Hepatocyte (in vitro differentiated cells): ENCODE data around the gene MYO3B. TPM values are rescaled to one million over a fixed set of nuclear protein-coding genes. Genes with fewer than 3 reads are reported as not detected.

Experiments
- DNase-seq: peaks from one replicate; pipeline ENCODE4 v3.0.0-alpha.2; 2016; ENCODE audit warnings: low spot score
- H2AFZ ChIP-seq: fragments of 200-600 bp; sonication (generic); 2 replicates; pipeline ENCODE4 v1.6.0; 2016; ENCODE audit warnings: antibody characterized with exemption, mild to moderate bottlenecking
- H3K27ac ChIP-seq: fragments of 200-600 bp; sonication (generic); 2 replicates; pipeline ENCODE4 v1.5.1; 2016; ENCODE audit warnings: mild to moderate bottlenecking
- H3K27me3 ChIP-seq: fragments of 200-600 bp; sonication (generic); 2 replicates; pipeline ENCODE4 v1.6.1; 2016
- H3K36me3 ChIP-seq: fragments of 200-600 bp; sonication (generic); replicated peaks from 2 replicates; pipeline ENCODE4 v1.5.1; 2016; ENCODE audit warnings: low read depth; ENCODE audit not compliant: insufficient read depth
- H3K4me1 ChIP-seq: fragments of 200-600 bp; sonication (generic); 2 replicates; pipeline ENCODE4 v1.5.1; 2016; ENCODE audit warnings: mild to moderate bottlenecking, moderate library complexity; ENCODE audit not compliant: insufficient read depth
- H3K4me2 ChIP-seq: fragments of 200-600 bp; sonication (generic); 2 replicates; pipeline ENCODE4 v1.6.0; 2016
- H3K4me3 ChIP-seq: fragments of 200-600 bp; sonication (generic); 2 replicates; pipeline ENCODE4 v1.5.1; 2016; ENCODE audit warnings: mild to moderate bottlenecking
- H3K79me2 ChIP-seq: fragments of 200-600 bp; sonication (generic); 2 replicates; pipeline ENCODE4 v1.6.0; 2017; ENCODE audit warnings: mild to moderate bottlenecking
- H3K9me2 ChIP-seq: fragments of 200-600 bp; sonication (generic); replicated peaks from 2 replicates; pipeline ENCODE4 v1.6.0; 2017; ENCODE audit warnings: mild to moderate bottlenecking; ENCODE audit not compliant: insufficient read depth
- H3K9me3 ChIP-seq: fragments of 200-600 bp; sonication (generic); 2 replicates; pipeline ENCODE4 v1.5.1; 2016; ENCODE audit warnings: low read depth, mild to moderate bottlenecking
- H4K20me1 ChIP-seq: fragments of 200-600 bp; sonication (generic); 2 replicates; pipeline ENCODE4 v1.6.0; 2016; ENCODE audit warnings: mild to moderate bottlenecking; ENCODE audit not compliant: insufficient read depth, poor library complexity, severe bottlenecking
- EZH2 ChIP-seq: fragments of 200-600 bp; sonication (generic); IDR thresholded peaks from 2 replicates; pipeline ENCODE4 v1.6.1; 2016; ENCODE audit warnings: antibody characterized with exemption, mild to moderate bottlenecking, borderline replicate concordance
- EZH2phosphoT487 ChIP-seq: fragments of 200-600 bp; sonication (generic); IDR thresholded peaks from one replicate; pipeline ENCODE4 v1.6.1; 2018; ENCODE audit warnings: antibody characterized with exemption, mild to moderate bottlenecking, low read depth, moderate library complexity; ENCODE audit not compliant: unreplicated experiment, severe bottlenecking
- WGBS: methylation state at CpG from one replicate; pipeline ENCODE4 v1.1.6; 2016; ENCODE audit warnings: low lambda C conversion rate; ENCODE audit errors: missing lambda C conversion rate; 5-methylcytosine and 5-hydroxymethylcytosine counted together
- polyA plus RNA-seq: library from polyadenylated mRNA; unstranded; fragments of >200 nt; fragmentation: Nextera tagmentation; extraction: Ambion mirVana; gene quantifications from 2 replicates; pipeline ENCODE4 v1.2.1, GENCODE V29; 2016
- total RNA-seq: library from RNA; depleted of rRNA; stranded (reverse); fragments of >200 nt; gene quantifications from 2 replicates; pipeline ENCODE4 v1.2.3, GENCODE V29; 2014
- TF ChIP-seq, protein P1 (sequence below): fragments of 200-600 bp; sonication (generic); IDR thresholded peaks from 2 replicates; pipeline ENCODE4 v1.5.1; 2016; ENCODE audit warnings: antibody characterized with exemption, mild to moderate bottlenecking; ENCODE audit not compliant: poor library complexity

MYO3B gene
- total and polyA plus RNA-seq, 2 experiments from 2014 or later, result 0.63 to 1.1 TPM

DNA sequence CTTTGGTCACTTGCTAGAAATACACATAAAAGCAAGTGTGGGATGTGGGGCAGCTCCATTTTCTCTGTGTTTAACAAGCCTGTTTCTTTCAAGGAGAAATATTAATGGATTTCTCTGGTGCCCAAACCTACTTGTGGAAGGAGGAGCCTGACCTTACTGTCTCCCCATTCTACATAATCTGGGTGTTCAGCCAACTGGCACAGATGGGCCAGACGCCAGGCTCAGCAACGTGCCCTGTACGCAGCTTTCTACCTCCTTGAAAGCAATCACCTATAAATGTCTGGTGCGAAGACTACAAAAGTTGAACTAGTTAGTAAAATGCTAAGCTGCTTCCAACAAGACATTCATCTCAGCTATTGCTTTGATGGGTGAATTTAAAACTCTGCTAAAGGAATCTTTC is 33.2 kb upstream of the MYO3B start:
- Histone ChIP-seq H3K27ac (no peak overlapping the region), H3K4me3 (no peak overlapping the region), H2AFZ (no peak overlapping the region), H3K4me2 (no peak overlapping the region), H3K4me1 (no peaks in the 10 kb centered on the region), H3K27me3 (no peaks in the 10 kb centered on the region), H3K36me3 (no peaks in the 10 kb centered on the region), H3K79me2 (no peaks in the 10 kb centered on the region), H4K20me1 (no peaks in the 10 kb centered on the region), H3K9me2 (no peaks in the 10 kb centered on the region), H3K9me3 (no peaks in the 10 kb centered on the region)
- WGBS, result 71% methylated on average over 4 of the region's 4 CpGs
- no peak for DNase-seq
- TF ChIP-seq, protein P1, sequence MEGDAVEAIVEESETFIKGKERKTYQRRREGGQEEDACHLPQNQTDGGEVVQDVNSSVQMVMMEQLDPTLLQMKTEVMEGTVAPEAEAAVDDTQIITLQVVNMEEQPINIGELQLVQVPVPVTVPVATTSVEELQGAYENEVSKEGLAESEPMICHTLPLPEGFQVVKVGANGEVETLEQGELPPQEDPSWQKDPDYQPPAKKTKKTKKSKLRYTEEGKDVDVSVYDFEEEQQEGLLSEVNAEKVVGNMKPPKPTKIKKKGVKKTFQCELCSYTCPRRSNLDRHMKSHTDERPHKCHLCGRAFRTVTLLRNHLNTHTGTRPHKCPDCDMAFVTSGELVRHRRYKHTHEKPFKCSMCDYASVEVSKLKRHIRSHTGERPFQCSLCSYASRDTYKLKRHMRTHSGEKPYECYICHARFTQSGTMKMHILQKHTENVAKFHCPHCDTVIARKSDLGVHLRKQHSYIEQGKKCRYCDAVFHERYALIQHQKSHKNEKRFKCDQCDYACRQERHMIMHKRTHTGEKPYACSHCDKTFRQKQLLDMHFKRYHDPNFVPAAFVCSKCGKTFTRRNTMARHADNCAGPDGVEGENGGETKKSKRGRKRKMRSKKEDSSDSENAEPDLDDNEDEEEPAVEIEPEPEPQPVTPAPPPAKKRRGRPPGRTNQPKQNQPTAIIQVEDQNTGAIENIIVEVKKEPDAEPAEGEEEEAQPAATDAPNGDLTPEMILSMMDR, result no peak
- TF ChIP-seq EZH2phosphoT487 (no peak), EZH2 (no peak)

- no peak for DNase-seq
- no peaks in the 10 kb centered on the region for H3K4me1 ChIP-seq
- H3K9me2 ChIP-seq, result no peaks in the 10 kb centered on the region
- no peaks in the 10 kb centered on the region for H3K79me2 ChIP-seq
- no peak overlapping the region for H3K4me3 ChIP-seq
- no peaks in the 10 kb centered on the region for H3K36me3 ChIP-seq
- TF ChIP-seq EZH2phosphoT487 (no peak), EZH2 (no peak)
- TF ChIP-seq, protein P1, result no peak
- H3K27ac ChIP-seq, result no peak overlapping the region
- WGBS, result 88% methylated on average over 1 of the region's 1 CpG
- no peaks in the 10 kb centered on the region for H3K27me3 ChIP-seq
- H3K9me3 ChIP-seq, result no peaks in the 10 kb centered on the region
- H3K4me2 ChIP-seq, result no peak overlapping the region
- H4K20me1 ChIP-seq, result no peaks in the 10 kb centered on the region
- no peak overlapping the region for H2AFZ ChIP-seq
These were observed 32.8 kb upstream of the MYO3B start for GRCh38 chr2:170145191-170145590.

- no peaks in the 10 kb centered on the region for H3K9me3 ChIP-seq
- H3K36me3 ChIP-seq, result no peaks in the 10 kb centered on the region
- no peaks in the 10 kb centered on the region for H4K20me1 ChIP-seq
- H3K79me2 ChIP-seq, result no peaks in the 10 kb centered on the region
- no peak overlapping the region for H3K4me3 ChIP-seq
- H3K27me3 ChIP-seq, result no peaks in the 10 kb centered on the region
- no peak for DNase-seq
- no peaks in the 10 kb centered on the region for H3K9me2 ChIP-seq
- 76% methylated on average over 7 of the region's 7 CpGs for WGBS
- TF ChIP-seq EZH2phosphoT487 (no peak), EZH2 (no peak)
- TF ChIP-seq, protein P1, result no peak
- H3K4me2 ChIP-seq, result no peak overlapping the region
- no peak overlapping the region for H2AFZ ChIP-seq
- no peak overlapping the region for H3K27ac ChIP-seq
- no peaks in the 10 kb centered on the region for H3K4me1 ChIP-seq
These were observed 32.1 kb upstream of the MYO3B start for GRCh38 chr2:170145675-170146432.

- no peaks in the 10 kb centered on the region for H3K79me2 ChIP-seq
- no peaks in the 10 kb centered on the region for H3K4me1 ChIP-seq
- no peak overlapping the region for H3K4me3 ChIP-seq
- H3K27me3 ChIP-seq, result no peaks in the 10 kb centered on the region
- no peaks in the 10 kb centered on the region for H3K36me3 ChIP-seq
- no peaks in the 10 kb centered on the region for H3K9me3 ChIP-seq
- H3K9me2 ChIP-seq, result no peaks in the 10 kb centered on the region
- H2AFZ ChIP-seq, result no peak overlapping the region
- no peak for TF ChIP-seq EZH2
- TF ChIP-seq, protein P1, result no peak
- TF ChIP-seq EZH2phosphoT487, result no peak
- DNase-seq, result no peak
- WGBS, result 86% methylated on average over 4 of the region's 4 CpGs
- no peaks in the 10 kb centered on the region for H4K20me1 ChIP-seq
- no peak overlapping the region for H3K4me2 ChIP-seq
- no peak overlapping the region for H3K27ac ChIP-seq
These were observed 31.2 kb upstream of the MYO3B start for GRCh38 chr2:170146784-170147183.
